Right renal pelvis (tissue), 4 donors: ENCODE data around the gene FBXO3. TPM values are rescaled to one million over a fixed set of nuclear protein-coding genes. Genes with fewer than 3 reads are reported as not detected.
"Not testable (repeated sequence)": the region's sequence is repeated elsewhere in the genome, so short reads cannot be mapped to it uniquely, and the experiment has no call there.

Source experiments
- DNase-seq, 4 donors: peaks; one replicate each; pipeline ENCODE4 v3.0.0-alpha.2; 2013; ENCODE audit warnings: low read depth in 4 of 4, low spot score in 3 of 4, missing footprints in 1 of 4
- polyA plus RNA-seq, 4 donors: library from polyadenylated mRNA; unstranded; fragments of 120-200 nt; gene quantifications; one replicate each; pipeline ENCODE4 v1.2.1, GENCODE V29; 2013; ENCODE audit not compliant: insufficient read length in 4 of 4

The FBXO3 gene
- polyA plus RNA-seq, 4 donors: 54.2 to 65.9 (median 64.3) TPM

- DNase-seq: no peak
Measured at GRCh38 chr11:33731723-33732531, 42.4 kb downstream of the FBXO3 start.

GRCh38 chr11:33730716-33731115 lies 43.6 kb downstream of the FBXO3 start:
- DNase-seq: no peak

- not testable (repeated sequence) for DNase-seq
Measured at GRCh38 chr11:33729072-33729664, 45.2 kb downstream of the FBXO3 start.

- not testable (repeated sequence) for DNase-seq
Measured at GRCh38 chr11:33727539-33727938, 46.8 kb downstream of the FBXO3 start.

GRCh38 chr11:33725496-33725895 lies 48.8 kb downstream of the FBXO3 start:
- no peak for DNase-seq

GRCh38 chr11:33724644-33725035 lies 49.7 kb downstream of the FBXO3 start:
- DNase-seq: no peak

- DNase-seq: no peak
Measured at GRCh38 chr11:33723238-33723881, 51.0 kb downstream of the FBXO3 start.

- no peak for DNase-seq
Measured at GRCh38 chr11:33722590-33723234, 51.6 kb downstream of the FBXO3 start.

- DNase-seq: no peak
Measured at GRCh38 chr11:33721984-33722383, 52.3 kb downstream of the FBXO3 start.

- DNase-seq: no peak
Measured at GRCh38 chr11:33721426-33721825, 52.9 kb downstream of the FBXO3 start.

GRCh38 chr11:33719587-33719986 lies 54.7 kb downstream of the FBXO3 start:
- no peak for DNase-seq

- no peak for DNase-seq
Measured at GRCh38 chr11:33718440-33718839, 55.9 kb downstream of the FBXO3 start.

GRCh38 chr11:33716243-33716642 lies 58.1 kb downstream of the FBXO3 start:
- DNase-seq: no peak

- DNase-seq: no peak
Measured at GRCh38 chr11:33713856-33714398, 60.4 kb downstream of the FBXO3 start.

GRCh38 chr11:33713151-33713855 lies 61.0 kb downstream of the FBXO3 start:
- no peak for DNase-seq

GRCh38 chr11:33712436-33712835 lies 61.9 kb downstream of the FBXO3 start:
- DNase-seq: no peak

GRCh38 chr11:33709466-33709865 lies 64.9 kb downstream of the FBXO3 start:
- DNase-seq: no peak

GRCh38 chr11:33708985-33709384 lies 65.3 kb downstream of the FBXO3 start:
- no peak for DNase-seq

GRCh38 chr11:33707831-33708230 lies 66.5 kb downstream of the FBXO3 start:
- DNase-seq: not testable (repeated sequence)

GRCh38 chr11:33706966-33707365 lies 67.4 kb downstream of the FBXO3 start:
- no peak for DNase-seq
